Measurements from ENCODE around the gene BRAF.

- no peak for TF ChIP-seq CTCF (IDR thresholded peaks at IDR 0.05)
- TF ChIP-seq POLR2A (IDR thresholded peaks at IDR 0.05) = no peak
Observed at GRCh38 chr7:140670343-140670935, 254.3 kb downstream of the BRAF start.

All from right lobe of liver (tissue), 4 donors.